NCI-H2081 treated with DMSO at 0.1 percent for 48 hours (cell line): ENCODE measurements around the gene GRAP2.

Experiments used
- DNase-seq: peaks from one replicate; lab custom pipeline; 2025; lab: John Stamatoyannopoulos, UW

Gene GRAP2

GRCh38 chr22:40015358-40015976, 114.6 kb downstream of the GRAP2 start:
- DNase-seq, result no peak

DNA sequence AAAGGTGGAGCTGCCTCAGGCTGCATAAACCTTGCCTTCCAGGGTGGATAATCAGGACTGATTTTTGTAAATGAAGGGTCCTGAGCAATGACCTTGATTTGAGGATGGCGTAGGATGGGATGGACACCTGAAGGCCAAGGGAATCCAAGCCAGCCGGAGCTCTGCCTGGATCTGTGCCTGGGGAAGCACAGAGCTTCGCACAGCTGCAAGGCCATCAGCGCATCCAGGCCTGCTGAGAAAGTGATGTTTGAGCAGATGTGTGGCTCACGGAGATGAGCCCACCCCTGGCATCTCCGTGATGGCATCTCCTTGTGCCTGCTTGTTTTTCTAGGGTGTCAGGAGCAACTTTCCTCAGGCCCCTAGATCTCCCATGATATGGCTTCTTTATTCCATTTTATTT, 117.2 kb downstream of the GRAP2 start:
- no peak for DNase-seq

DNA sequence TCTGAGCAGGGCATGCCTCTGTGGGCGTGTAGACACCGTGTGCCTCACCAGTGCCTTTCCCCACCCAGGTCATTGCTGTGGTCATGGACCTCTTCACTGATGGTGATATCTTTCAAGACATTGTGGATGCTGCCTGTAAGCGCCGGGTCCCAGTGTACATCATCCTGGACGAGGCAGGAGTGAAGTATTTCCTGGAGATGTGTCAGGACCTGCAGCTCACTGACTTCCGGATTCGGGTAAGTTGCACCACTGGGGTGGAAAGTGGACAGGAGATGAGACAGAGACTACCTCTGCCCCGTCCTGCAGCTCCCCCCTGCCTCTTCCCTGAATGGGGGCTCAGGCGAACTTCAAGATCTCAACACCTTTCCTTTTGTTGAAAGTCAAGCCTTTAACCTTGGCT, 118.2 kb downstream of the GRAP2 start:
- no peak for DNase-seq

- no peak for DNase-seq
Measured at GRCh38 chr22:40020956-40021355, 120.1 kb downstream of the GRAP2 start.

DNA sequence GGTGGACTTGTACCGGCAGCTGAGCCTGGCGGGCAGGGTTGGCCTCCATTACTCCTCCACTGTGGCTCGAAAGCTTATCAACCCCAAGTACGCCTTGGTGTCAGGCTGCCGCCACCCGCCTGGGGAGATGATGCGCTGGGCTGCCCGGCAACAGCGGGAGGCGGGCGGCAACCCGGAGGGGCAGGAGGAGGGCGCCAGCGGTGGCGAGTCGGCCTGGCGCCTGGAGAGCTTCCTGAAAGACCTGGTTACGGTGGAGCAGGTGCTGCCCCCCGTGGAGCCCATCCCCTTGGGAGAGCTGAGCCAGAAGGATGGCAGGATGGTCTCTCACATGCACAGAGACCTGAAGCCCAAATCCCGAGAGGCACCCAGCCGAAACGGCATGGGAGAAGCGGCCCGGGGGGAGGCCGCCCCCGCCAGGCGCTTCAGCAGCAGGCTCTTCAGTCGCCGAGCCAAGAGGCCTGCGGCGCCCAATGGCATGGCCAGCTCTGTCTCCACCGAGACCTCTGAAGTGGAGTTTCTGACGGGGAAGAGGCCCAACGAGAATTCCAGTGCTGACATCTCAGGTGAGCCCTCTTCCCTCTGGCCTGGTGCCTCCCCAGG, 120.6 kb downstream of the GRAP2 start:
- DNase-seq, result no peak

DNA sequence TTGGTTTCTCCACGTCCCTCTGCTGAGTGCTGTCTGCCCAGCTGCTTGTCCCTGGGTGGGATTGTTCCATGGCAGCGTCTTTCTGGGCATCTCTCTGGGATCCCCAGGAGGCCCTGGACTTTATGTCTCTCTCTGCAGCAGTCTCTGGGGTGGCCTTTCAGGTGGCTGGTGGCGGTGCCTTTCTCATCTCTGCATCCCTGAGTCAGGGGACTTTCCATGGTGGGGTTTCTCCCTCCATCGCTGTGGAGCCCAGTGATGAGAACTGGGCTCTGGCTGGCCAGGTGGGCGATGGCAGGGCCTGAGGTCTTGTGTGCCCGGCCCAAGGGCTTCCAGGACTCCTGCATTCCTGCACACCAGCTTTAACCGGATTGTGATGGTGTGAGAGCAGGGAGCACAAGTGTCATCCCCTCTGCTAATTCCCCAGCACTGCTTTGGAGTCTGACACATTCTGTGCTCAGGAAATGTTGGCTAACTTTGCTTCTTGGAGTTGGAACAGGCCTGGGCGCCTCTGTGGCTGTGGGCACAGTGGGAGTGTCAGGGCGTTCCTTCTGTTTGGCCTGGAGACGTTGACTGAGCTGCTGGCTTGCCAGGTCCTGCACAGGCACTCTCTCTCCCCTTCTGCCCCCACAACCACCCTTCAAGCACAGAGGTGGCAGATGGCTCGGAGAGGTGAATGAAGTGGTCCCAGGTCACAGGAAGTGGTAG, 121.8 kb downstream of the GRAP2 start:
- no peak for DNase-seq
